HepG2 (cell line): ENCODE results near the gene P4HTM. TPM values are rescaled to one million over a fixed set of nuclear protein-coding genes. Genes with fewer than 3 reads are reported as not detected.

ENCODE experiments used
- ATAC-seq: fragments of 200-7000 bp; cut with Tn5 transposase; 3 replicates; pipeline ENCODE4 v1.9.1; 2020; ENCODE audit warnings: mild to moderate bottlenecking, moderate library complexity
- BruUV-seq: library from RNA; stranded (reverse); fragments of 400-500 nt; replicated peaks from 2 replicates; lab custom pipeline; 2021; lab: Mats Ljungman, UMichigan
- CTCF ChIA-PET: fragments of 300-600 bp; formaldehyde crosslinking; extraction: SDS; loops from one replicate; lab custom pipeline; 2021; ENCODE audit warnings: low total read pairs, inconsistent platforms, low intra/inter-chr PET ratio; lab: Yijun Ruan, JAX
- POLR2A ChIA-PET: fragments of 350-600 bp; sonication (Branson Sonifier 250); formaldehyde crosslinking; loops from one replicate; lab custom pipeline; 2020; ENCODE audit warnings: antibody characterized with exemption, inconsistent platforms; lab: Yijun Ruan, JAX
- DNase-seq: peaks from one replicate; pipeline ENCODE4 v3.0.0-alpha.2; 2015; ENCODE audit warnings: low spot score
- FAIRE-seq: peaks from 3 replicates; lab custom pipeline; 2011; peaks lifted over from hg19 to GRCh38; lab: Jason Lieb, UNC
- H2AFZ ChIP-seq: one replicate; pipeline ENCODE4 v1.6.1; 2011; ENCODE audit warnings: low read length, inconsistent platforms
- H3K27ac ChIP-seq: fragments of 300-600 bp; 3 replicates; pipeline ENCODE4 v1.8.0; 2011; ENCODE audit warnings: mixed run types, mild to moderate bottlenecking, mixed read lengths, low read length, inconsistent platforms; ENCODE audit not compliant: insufficient read depth; ENCODE audit errors: extremely low read length
- H3K27me3 ChIP-seq, 2 experiments: fragments of 200-600 bp in 1 of 2; 2 replicates in 1 of 2; 3 replicates in 1 of 2; pipeline versions ENCODE4 v1.6.0 to v1.8.0; 2011; ENCODE audit warnings: low read length in 2 of 2, mild to moderate bottlenecking in 2 of 2, moderate library complexity in 2 of 2, inconsistent platforms in 1 of 2; ENCODE audit not compliant: insufficient read depth in 2 of 2, control insufficient read depth in 1 of 2
- H3K36me3 ChIP-seq, 2 experiments: fragments of 200-600 bp in 1 of 2; replicated peaks in 1 of 2; 2 replicates in 1 of 2; 3 replicates in 1 of 2; pipeline versions ENCODE4 v1.5.1 to v1.8.0; 2011; ENCODE audit warnings: low read length in 2 of 2, inconsistent platforms in 1 of 2; ENCODE audit not compliant: insufficient read depth in 2 of 2, control insufficient read depth in 1 of 2
- H3K4me1 ChIP-seq: 2 replicates; pipeline ENCODE4 v1.5.1; 2012; ENCODE audit warnings: low read length, inconsistent platforms; ENCODE audit not compliant: insufficient read depth
- H3K4me2 ChIP-seq: 2 replicates; pipeline ENCODE4 v1.6.0; 2011; ENCODE audit warnings: low read depth, low read length, inconsistent platforms
- H3K4me3 ChIP-seq, 3 experiments: fragments of 200-600 bp in 1 of 3; sonication (generic), shearing (Covaris generic) in 1 of 3; replicated peaks in 1 of 3; 2 replicates each; pipeline ENCODE4 v1.5.1; 2011 to 2016; ENCODE audit warnings: low read length in 3 of 3, inconsistent platforms in 2 of 3, low read depth in 2 of 3, mild to moderate bottlenecking in 2 of 3, control low read depth in 1 of 3, mixed read lengths in 1 of 3; ENCODE audit not compliant: insufficient read depth in 1 of 3
- H3K79me2 ChIP-seq: one replicate; pipeline ENCODE4 v1.6.1; 2011; ENCODE audit warnings: low read length, inconsistent platforms; ENCODE audit not compliant: insufficient read depth
- H3K9ac ChIP-seq: 2 replicates; pipeline ENCODE4 v1.6.0; 2011; ENCODE audit warnings: mild to moderate bottlenecking, low read depth, low read length, inconsistent platforms; ENCODE audit not compliant: insufficient read depth
- H3K9me3 ChIP-seq: 2 replicates; pipeline ENCODE4 v1.5.1; 2012; ENCODE audit warnings: mild to moderate bottlenecking, low read length
- H4K20me1 ChIP-seq: 2 replicates; pipeline ENCODE4 v1.6.0; 2011; ENCODE audit warnings: inconsistent platforms, mild to moderate bottlenecking, low read length, moderate library complexity; ENCODE audit not compliant: insufficient read depth
- FOXC1 ChIP-seq: sonication (generic); formaldehyde crosslinking; IDR thresholded peaks from 2 replicates; pipeline ENCODE4 v1.8.0; 2022; ENCODE audit warnings: mild to moderate bottlenecking, missing genetic modification reagents, borderline replicate concordance
- SNRNP70 ChIP-seq: fragments of 200-400 bp; formaldehyde crosslinking; IDR thresholded peaks from 2 replicates; pipeline ENCODE4 v1.6.1; 2017; ENCODE audit warnings: mild to moderate bottlenecking, low read depth, low read length, moderate library complexity
- SRSF9 ChIP-seq: fragments of 200-400 bp; formaldehyde crosslinking; IDR thresholded peaks from 2 replicates; pipeline ENCODE4 v1.6.1; 2018; ENCODE audit warnings: borderline replicate concordance, mild to moderate bottlenecking, low read depth, low read length; ENCODE audit not compliant: insufficient read depth, poor library complexity, severe bottlenecking
- XRCC5 ChIP-seq: fragments of 200-400 bp; formaldehyde crosslinking; optimal IDR thresholded peaks from 2 replicates; pipeline ENCODE3; 2017; ENCODE audit warnings: mild to moderate bottlenecking, low read length
- ZNF207 ChIP-seq: fragments of 450-650 bp; IDR thresholded peaks from 2 replicates; pipeline ENCODE4 v1.6.1; 2016; ENCODE audit warnings: antibody characterized with exemption, borderline replicate concordance
- ZNF263 ChIP-seq: sonication (generic); formaldehyde crosslinking; IDR thresholded peaks from 2 replicates; pipeline ENCODE4 v1.4.0; 2020; ENCODE audit warnings: missing genetic modification reagents
- ZNF468 ChIP-seq: sonication (generic); formaldehyde crosslinking; IDR thresholded peaks from 2 replicates; pipeline ENCODE4 v1.8.0; 2022; ENCODE audit warnings: mild to moderate bottlenecking, moderate library complexity, missing genetic modification reagents
- ZNF703 ChIP-seq: sonication (generic); formaldehyde crosslinking; IDR thresholded peaks from 2 replicates; pipeline ENCODE4 v1.5.1; 2020; ENCODE audit warnings: missing genetic modification reagents, mild to moderate bottlenecking, moderate library complexity, borderline replicate concordance
- ZNF816 ChIP-seq: sonication (generic); formaldehyde crosslinking; IDR thresholded peaks from 2 replicates; pipeline ENCODE4 v1.8.0; 2022; ENCODE audit warnings: missing genetic modification reagents, mild to moderate bottlenecking, borderline replicate concordance
- WGBS: methylation state at CpG from one replicate; pipeline ENCODE4 v1.1.6; 2017; ENCODE audit warnings: low lambda C conversion rate; 5-methylcytosine and 5-hydroxymethylcytosine counted together
- in situ Hi-C: cut with HindIII; loops from 2 replicates; pipeline ENCODE4 v1.10.0; 2017; ENCODE audit warnings: low pct_unique_long_range_greater_than_20kb; ENCODE audit not compliant: extremely low pct_ligation_motif_present
- intact Hi-C: fragments of 100-400 bp; cut with micrococcal nuclease; formaldehyde crosslinking; loops from one replicate; pipeline ENCODE4 v1.10.0; 2022; ENCODE audit not compliant: unreplicated experiment
- polyA plus RNA-seq, 8 experiments: library from polyadenylated mRNA; depleted of rRNA in 3 of 8; stranded (reverse) in 7 of 8; unstranded in 1 of 8; fragments of >200 nt; fragmentation: Illumina TruSeq in 4 of 8; extraction: Trizol in 4 of 8; gene quantifications; 2 replicates each; pipeline versions ENCODE4 v1.2.1 to v1.2.3, GENCODE V29; 2011 to 2016; ENCODE audit warnings: low read depth in 4 of 8, missing spikeins in 1 of 8, mixed read lengths in 1 of 8; ENCODE audit not compliant: insufficient read depth in 1 of 8
- total RNA-seq, 5 experiments: library from RNA; depleted of rRNA; stranded (reverse); fragments of >200 nt; fragmentation: Illumina TruSeq; extraction: Trizol; gene quantifications; 2 replicates each; pipeline ENCODE4 v1.2.3, GENCODE V29; 2016; ENCODE audit warnings: low read depth in 1 of 5
- TF ChIP-seq, protein P1 (sequence below): IDR thresholded peaks from 2 replicates; pipeline ENCODE4 v1.6.1; 2016
- TF ChIP-seq, protein P2 (sequence below): sonication (generic); formaldehyde crosslinking; IDR thresholded peaks from 2 replicates; pipeline ENCODE4 v1.4.0; 2020; ENCODE audit warnings: missing genetic modification reagents
- TF ChIP-seq, protein P3 (sequence below), 2 experiments: sonication (generic) in 1 of 2; formaldehyde crosslinking in 1 of 2; IDR thresholded peaks; 2 replicates each; pipeline versions ENCODE4 v1.4.0 to v1.6.1; 2016 to 2020; ENCODE audit warnings: borderline replicate concordance in 1 of 2, low read depth in 1 of 2, mild to moderate bottlenecking in 1 of 2, missing genetic modification reagents in 1 of 2
- TF ChIP-seq, protein P4 (sequence below): sonication (generic); formaldehyde crosslinking; IDR thresholded peaks from 2 replicates; pipeline ENCODE4 v1.4.0; 2020; ENCODE audit warnings: missing genetic modification reagents

Gene P4HTM
- total and polyA plus RNA-seq, 2 of the 13 experiments (the other 11 are each of a cell fraction or from before 2014, with no cell fraction given): 0.01 TPM; not detected in 1

DNA sequence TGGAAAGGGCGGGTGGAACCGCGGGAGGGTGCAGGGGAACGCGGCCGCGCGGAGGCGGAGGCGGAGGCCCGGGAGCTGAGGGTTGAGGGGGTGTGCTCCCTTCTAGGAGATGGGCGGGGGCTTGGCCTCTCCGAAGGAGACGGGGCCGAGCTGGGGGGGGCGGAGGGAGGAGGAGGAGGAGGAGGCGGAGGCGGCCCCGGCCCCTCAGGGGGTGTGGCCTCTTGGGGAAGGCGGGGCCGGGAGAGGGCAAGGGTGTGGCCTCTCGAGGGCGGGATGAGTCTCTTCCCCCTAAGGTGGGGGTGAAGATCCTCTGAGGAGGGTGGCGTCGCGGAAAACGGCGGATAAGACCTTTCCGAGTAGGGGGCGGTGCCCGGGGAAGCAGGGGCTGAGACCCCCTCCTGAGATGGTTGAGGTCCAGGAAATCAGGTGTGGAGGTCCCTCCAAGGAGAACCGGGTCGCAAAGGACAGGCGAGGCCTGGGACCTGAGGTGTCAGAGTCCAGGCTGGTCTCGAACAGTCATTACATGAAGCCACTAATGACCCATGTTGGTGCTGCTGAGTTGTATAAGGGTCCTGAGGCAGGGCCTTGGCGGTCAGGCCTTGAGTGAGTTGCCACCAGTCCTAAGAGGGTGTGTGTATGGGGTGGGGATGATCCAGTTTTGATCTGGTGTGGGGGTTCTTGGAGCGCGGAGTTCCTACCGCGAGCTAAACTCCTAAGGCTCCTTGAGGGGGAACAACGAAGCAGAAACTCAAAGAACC is 17.9 kb downstream of the P4HTM start:
- Histone ChIP-seq H3K79me2 (peaks cover 34% of the 10 kb centered on the region), H3K36me3 (peaks cover 8 to 16% of the 10 kb centered on the region in 2 experiments), H3K4me3 (peak overlapping the region; percentile 74 to 88 (median 78)), H3K4me1 (peaks cover 51% of the 10 kb centered on the region), H3K9me3 (no peaks in the 10 kb centered on the region), H3K9ac (peak overlapping the region; percentile 89), H2AFZ (no peak overlapping the region), H3K27me3 (no peaks in the 10 kb centered on the region), H4K20me1 (peaks cover 17% of the 10 kb centered on the region), H3K4me2 (peak overlapping the region; percentile 92), H3K27ac (peak overlapping the region; percentile 86)
- intact Hi-C loops: no loop called here
- TSS peak; percentile 62 for BruUV-seq
- in situ Hi-C loops: no loop called here
- DNase-seq (peak; percentile 39), ATAC-seq (peak; percentile 35), FAIRE-seq (no peak)
- 23% methylated on average over 32 of the region's 41 CpGs for WGBS
- ChIA-PET CTCF (no interaction called here), POLR2A (interaction anchor here (0.8 to 12.8 kb wide), 20 partner anchors 8 to 457 kb away, joined by 3 to 280 read pairs (median 6); partner anchors contain the start of genes AMT, DALRD3, IMPDH2 and LAMB2)
- TF ChIP-seq, protein P1, sequence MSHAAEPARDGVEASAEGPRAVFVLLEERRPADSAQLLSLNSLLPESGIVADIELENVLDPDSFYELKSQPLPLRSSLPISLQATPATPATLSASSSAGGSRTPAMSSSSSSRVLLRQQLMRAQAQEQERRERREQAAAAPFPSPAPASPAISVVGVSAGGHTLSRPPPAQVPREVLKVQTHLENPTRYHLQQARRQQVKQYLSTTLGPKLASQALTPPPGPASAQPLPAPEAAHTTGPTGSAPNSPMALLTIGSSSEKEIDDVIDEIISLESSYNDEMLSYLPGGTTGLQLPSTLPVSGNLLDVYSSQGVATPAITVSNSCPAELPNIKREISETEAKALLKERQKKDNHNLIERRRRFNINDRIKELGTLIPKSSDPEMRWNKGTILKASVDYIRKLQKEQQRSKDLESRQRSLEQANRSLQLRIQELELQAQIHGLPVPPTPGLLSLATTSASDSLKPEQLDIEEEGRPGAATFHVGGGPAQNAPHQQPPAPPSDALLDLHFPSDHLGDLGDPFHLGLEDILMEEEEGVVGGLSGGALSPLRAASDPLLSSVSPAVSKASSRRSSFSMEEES (CRISPR knock-in tag): no peak
- TF ChIP-seq, protein P2, sequence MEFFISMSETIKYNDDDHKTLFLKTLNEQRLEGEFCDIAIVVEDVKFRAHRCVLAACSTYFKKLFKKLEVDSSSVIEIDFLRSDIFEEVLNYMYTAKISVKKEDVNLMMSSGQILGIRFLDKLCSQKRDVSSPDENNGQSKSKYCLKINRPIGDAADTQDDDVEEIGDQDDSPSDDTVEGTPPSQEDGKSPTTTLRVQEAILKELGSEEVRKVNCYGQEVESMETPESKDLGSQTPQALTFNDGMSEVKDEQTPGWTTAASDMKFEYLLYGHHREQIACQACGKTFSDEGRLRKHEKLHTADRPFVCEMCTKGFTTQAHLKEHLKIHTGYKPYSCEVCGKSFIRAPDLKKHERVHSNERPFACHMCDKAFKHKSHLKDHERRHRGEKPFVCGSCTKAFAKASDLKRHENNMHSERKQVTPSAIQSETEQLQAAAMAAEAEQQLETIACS (CRISPR knock-in tag): no peak
- TF ChIP-seq, protein P3, sequence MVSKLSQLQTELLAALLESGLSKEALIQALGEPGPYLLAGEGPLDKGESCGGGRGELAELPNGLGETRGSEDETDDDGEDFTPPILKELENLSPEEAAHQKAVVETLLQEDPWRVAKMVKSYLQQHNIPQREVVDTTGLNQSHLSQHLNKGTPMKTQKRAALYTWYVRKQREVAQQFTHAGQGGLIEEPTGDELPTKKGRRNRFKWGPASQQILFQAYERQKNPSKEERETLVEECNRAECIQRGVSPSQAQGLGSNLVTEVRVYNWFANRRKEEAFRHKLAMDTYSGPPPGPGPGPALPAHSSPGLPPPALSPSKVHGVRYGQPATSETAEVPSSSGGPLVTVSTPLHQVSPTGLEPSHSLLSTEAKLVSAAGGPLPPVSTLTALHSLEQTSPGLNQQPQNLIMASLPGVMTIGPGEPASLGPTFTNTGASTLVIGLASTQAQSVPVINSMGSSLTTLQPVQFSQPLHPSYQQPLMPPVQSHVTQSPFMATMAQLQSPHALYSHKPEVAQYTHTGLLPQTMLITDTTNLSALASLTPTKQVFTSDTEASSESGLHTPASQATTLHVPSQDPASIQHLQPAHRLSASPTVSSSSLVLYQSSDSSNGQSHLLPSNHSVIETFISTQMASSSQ (IDR thresholded peaks at IDR 0.05; ENCODE audit: low read depth): no peak
- TF ChIP-seq, protein P3 (CRISPR knock-in tag; IDR thresholded peaks at IDR 0.05; ENCODE audit: borderline replicate concordance): no peak
- TF ChIP-seq ZNF703 (CRISPR knock-in tag) (no peak), SRSF9 (no peak), ZNF468 (no peak), SNRNP70 (no peak), ZNF207 (no peak), ZNF263 (CRISPR knock-in tag) (no peak), FOXC1 (CRISPR knock-in tag) (no peak), XRCC5 (no peak), ZNF816 (no peak)
- TF ChIP-seq, protein P4, sequence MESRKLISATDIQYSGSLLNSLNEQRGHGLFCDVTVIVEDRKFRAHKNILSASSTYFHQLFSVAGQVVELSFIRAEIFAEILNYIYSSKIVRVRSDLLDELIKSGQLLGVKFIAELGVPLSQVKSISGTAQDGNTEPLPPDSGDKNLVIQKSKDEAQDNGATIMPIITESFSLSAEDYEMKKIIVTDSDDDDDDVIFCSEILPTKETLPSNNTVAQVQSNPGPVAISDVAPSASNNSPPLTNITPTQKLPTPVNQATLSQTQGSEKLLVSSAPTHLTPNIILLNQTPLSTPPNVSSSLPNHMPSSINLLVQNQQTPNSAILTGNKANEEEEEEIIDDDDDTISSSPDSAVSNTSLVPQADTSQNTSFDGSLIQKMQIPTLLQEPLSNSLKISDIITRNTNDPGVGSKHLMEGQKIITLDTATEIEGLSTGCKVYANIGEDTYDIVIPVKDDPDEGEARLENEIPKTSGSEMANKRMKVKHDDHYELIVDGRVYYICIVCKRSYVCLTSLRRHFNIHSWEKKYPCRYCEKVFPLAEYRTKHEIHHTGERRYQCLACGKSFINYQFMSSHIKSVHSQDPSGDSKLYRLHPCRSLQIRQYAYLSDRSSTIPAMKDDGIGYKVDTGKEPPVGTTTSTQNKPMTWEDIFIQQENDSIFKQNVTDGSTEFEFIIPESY (CRISPR knock-in tag): no peak; the same call in 1 of the 2 replicates
